HepG2 (cell line): ENCODE data around the gene TSEN54. TPM values are rescaled to one million over a fixed set of nuclear protein-coding genes. Genes with fewer than 3 reads are reported as not detected.

Source experiments
- ARID5B ChIP-seq: IDR thresholded peaks from 2 replicates; pipeline ENCODE4 v1.4.0; 2020; ENCODE audit warnings: mild to moderate bottlenecking, missing genetic modification reagents
- ATF6 ChIP-seq: sonication (generic); formaldehyde crosslinking; conservative IDR thresholded peaks from 2 replicates; pipeline ENCODE4 v1.4.0; 2020; ENCODE audit warnings: missing genetic modification reagents
- FOXC1 ChIP-seq: sonication (generic); formaldehyde crosslinking; IDR thresholded peaks from 2 replicates; pipeline ENCODE4 v1.8.0; 2022; ENCODE audit warnings: mild to moderate bottlenecking, missing genetic modification reagents, borderline replicate concordance
- FOXJ3 ChIP-seq: sonication (generic); formaldehyde crosslinking; IDR thresholded peaks from 2 replicates; pipeline ENCODE4 v1.4.0; 2020; ENCODE audit warnings: missing genetic modification reagents, mild to moderate bottlenecking, borderline replicate concordance
- GABPB1 ChIP-seq: IDR thresholded peaks from 2 replicates; pipeline ENCODE4 v1.6.1; 2016; ENCODE audit warnings: mild to moderate bottlenecking, missing genetic modification reagents, moderate library complexity, missing compliant biosample characterization
- HNRNPL ChIP-seq: fragments of 200-400 bp; formaldehyde crosslinking; IDR thresholded peaks from 2 replicates; pipeline ENCODE4 v1.6.1; 2017; ENCODE audit warnings: mild to moderate bottlenecking, low read depth, low read length
- KMT2B ChIP-seq: IDR thresholded peaks from 2 replicates; pipeline ENCODE4 v1.6.1; 2016; ENCODE audit warnings: missing genetic modification reagents, missing compliant biosample characterization
- MAFF ChIP-seq: IDR thresholded peaks from 2 replicates; pipeline ENCODE4 v1.6.1; 2011; ENCODE audit warnings: low read depth, low read length, improper control_type of control experiment
- MAX ChIP-seq: IDR thresholded peaks from 2 replicates; pipeline ENCODE4 v1.6.1; 2012; ENCODE audit warnings: inconsistent platforms
- MED1 ChIP-seq: sonication (generic); formaldehyde crosslinking; IDR thresholded peaks from 2 replicates; pipeline ENCODE4 v1.4.0; 2020; ENCODE audit warnings: missing genetic modification reagents
- RBFOX2 ChIP-seq: fragments of 200-400 bp; formaldehyde crosslinking; IDR thresholded peaks from 2 replicates; pipeline ENCODE4 v1.6.1; 2017; ENCODE audit warnings: low read depth, mild to moderate bottlenecking, low read length
- SALL1 ChIP-seq: sonication (generic); formaldehyde crosslinking; IDR thresholded peaks from 2 replicates; pipeline ENCODE4 v1.8.0; 2022; ENCODE audit warnings: mild to moderate bottlenecking, missing genetic modification reagents
- TBX3 ChIP-seq: fragments of 450-650 bp; IDR thresholded peaks from 2 replicates; pipeline ENCODE4 v1.6.1; 2017; ENCODE audit warnings: antibody characterized with exemption, mild to moderate bottlenecking, inconsistent platforms, borderline replicate concordance
- TRIM24 ChIP-seq: sonication (generic); formaldehyde crosslinking; IDR thresholded peaks from 2 replicates; pipeline ENCODE4 v1.8.0; 2022; ENCODE audit warnings: mild to moderate bottlenecking, missing genetic modification reagents
- TSC22D2 ChIP-seq: sonication (generic); formaldehyde crosslinking; IDR thresholded peaks from 2 replicates; pipeline ENCODE4 v1.5.1; 2020; ENCODE audit warnings: missing genetic modification reagents, mild to moderate bottlenecking, borderline replicate concordance
- ZNF414 ChIP-seq: sonication (generic); formaldehyde crosslinking; IDR thresholded peaks from 2 replicates; pipeline ENCODE4 v1.5.0; 2020; ENCODE audit warnings: missing genetic modification reagents
- ZNF563 ChIP-seq: sonication (generic); formaldehyde crosslinking; IDR thresholded peaks from 2 replicates; pipeline ENCODE4 v1.8.0; 2022; ENCODE audit warnings: mild to moderate bottlenecking, moderate library complexity, missing genetic modification reagents
- ZNF564 ChIP-seq: sonication (generic); formaldehyde crosslinking; IDR thresholded peaks from 2 replicates; pipeline ENCODE4 v1.8.1; 2023; ENCODE audit warnings: mild to moderate bottlenecking, missing genetic modification reagents
- ZNF773 ChIP-seq: sonication (generic); formaldehyde crosslinking; IDR thresholded peaks from 2 replicates; pipeline ENCODE4 v1.4.0; 2020; ENCODE audit warnings: missing genetic modification reagents, borderline replicate concordance
- ZNF777 ChIP-seq: sonication (generic); formaldehyde crosslinking; IDR thresholded peaks from 2 replicates; pipeline ENCODE4 v1.4.0; 2020; ENCODE audit warnings: missing genetic modification reagents
- ZNF841 ChIP-seq: sonication (generic); formaldehyde crosslinking; IDR thresholded peaks from 2 replicates; pipeline ENCODE4 v1.8.1; 2023; ENCODE audit warnings: missing genetic modification reagents, borderline replicate concordance
- polyA plus RNA-seq, 8 experiments: library from polyadenylated mRNA; depleted of rRNA in 3 of 8; stranded (reverse) in 7 of 8; unstranded in 1 of 8; fragments of >200 nt; fragmentation: Illumina TruSeq in 4 of 8; extraction: Trizol in 4 of 8; gene quantifications; 2 replicates each; pipeline versions ENCODE4 v1.2.1 to v1.2.3, GENCODE V29; 2011 to 2016; ENCODE audit warnings: low read depth in 4 of 8, missing spikeins in 1 of 8, mixed read lengths in 1 of 8; ENCODE audit not compliant: insufficient read depth in 1 of 8
- total RNA-seq, 5 experiments: library from RNA; depleted of rRNA; stranded (reverse); fragments of >200 nt; fragmentation: Illumina TruSeq; extraction: Trizol; gene quantifications; 2 replicates each; pipeline ENCODE4 v1.2.3, GENCODE V29; 2016; ENCODE audit warnings: low read depth in 1 of 5
- TF ChIP-seq, protein P1 (sequence below): sonication (generic); formaldehyde crosslinking; IDR thresholded peaks from 2 replicates; pipeline ENCODE4 v1.8.0; 2022; ENCODE audit warnings: low read depth, missing genetic modification reagents

Gene TSEN54
- total and polyA plus RNA-seq, 2 of the 13 experiments (the other 11 are each of a cell fraction or from before 2014, with no cell fraction given), result 62.9 to 63.3 TPM

- TF ChIP-seq FOXJ3 (CRISPR knock-in tag) (no peak), MAX (0 out of 2 replicates have a peak, but pooled peaks have one; percentile 13), ZNF564 (CRISPR knock-in tag) (no peak), RBFOX2 (peak; percentile 54), KMT2B (CRISPR knock-in tag) (no peak), ZNF563 (no peak), SALL1 (CRISPR knock-in tag) (peak; percentile 50; the same call in 1 of the 2 replicates), TBX3 (peak; percentile 43; the same call in 1 of the 2 replicates), TSC22D2 (CRISPR knock-in tag) (no peak), ARID5B (peak; percentile 29; the same call in 1 of the 2 replicates), HNRNPL (peak; percentile 100), ZNF777 (CRISPR knock-in tag) (no peak), ZNF773 (CRISPR knock-in tag) (no peak), ZNF414 (0 out of 2 replicates have a peak, but pooled peaks have one; percentile 35), ATF6 (CRISPR knock-in tag) (no peak), MED1 (CRISPR knock-in tag) (0 out of 2 replicates have a peak, but pooled peaks have one; percentile 23), ZNF841 (CRISPR knock-in tag) (no peak), MAFF (peak; percentile 74), FOXC1 (no peak), TRIM24 (CRISPR knock-in tag) (no peak), GABPB1 (CRISPR knock-in tag) (0 out of 2 replicates have a peak, but pooled peaks have one; percentile 28)
- TF ChIP-seq, protein P1, sequence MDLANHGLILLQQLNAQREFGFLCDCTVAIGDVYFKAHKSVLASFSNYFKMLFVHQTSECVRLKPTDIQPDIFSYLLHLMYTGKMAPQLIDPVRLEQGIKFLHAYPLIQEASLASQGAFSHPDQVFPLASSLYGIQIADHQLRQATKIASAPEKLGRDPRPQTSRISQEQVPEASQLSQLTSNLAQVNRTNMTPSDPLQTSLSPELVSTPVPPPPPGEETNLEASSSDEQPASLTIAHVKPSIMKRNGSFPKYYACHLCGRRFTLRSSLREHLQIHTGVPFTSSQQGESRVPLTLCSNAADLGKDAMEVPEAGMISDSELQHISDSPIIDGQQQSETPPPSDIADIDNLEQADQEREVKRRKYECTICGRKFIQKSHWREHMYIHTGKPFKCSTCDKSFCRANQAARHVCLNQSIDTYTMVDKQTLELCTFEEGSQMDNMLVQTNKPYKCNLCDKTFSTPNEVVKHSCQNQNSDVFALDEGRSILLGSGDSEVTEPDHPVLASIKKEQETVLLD, result no peak
Observed at GRCh38 chr17:75504347-75505151, 11.8 kb upstream of the TSEN54 start (continued).
